ENCODE data around the gene SYNJ1. TPM values are rescaled to one million over a fixed set of nuclear protein-coding genes. Genes with fewer than 3 reads are reported as not detected.

The SYNJ1 gene
- total and polyA plus RNA-seq, 10 of the 15 experiments (the other 5 are each of a cell fraction or from before 2014, with no cell fraction given), result 1.2 to 7.0 (median 3.5) TPM

GRCh38 chr21:32753818-32754585, 26.2 kb upstream of the SYNJ1 start:
- Histone ChIP-seq H3K9ac (ENCODE audit: control insufficient read depth, insufficient read depth, low read length) (no peak overlapping the region), H4K20me1 (ENCODE audit: control insufficient read depth, insufficient read depth) (no peaks in the 10 kb centered on the region; the same call in 1 of the 2 replicates), H3K9me3 (replicated peaks; ENCODE audit: control insufficient read depth, insufficient read depth, low read length) (no peaks in the 10 kb centered on the region), H3K4me2 (ENCODE audit: control insufficient read depth, insufficient read depth) (no peak overlapping the region), H3K4me3 (no peak overlapping the region), H3K27me3 (replicated peaks in 1 of 2; ENCODE audit: control insufficient read depth in 2 of 2, insufficient read depth in 2 of 2, low read length in 1 of 2) (no peaks in the 10 kb centered on the region), H2AFZ (ENCODE audit: control insufficient read depth, low read depth, low read length) (no peak overlapping the region), H3K27ac (ENCODE audit: control insufficient read depth, insufficient read depth) (no peak overlapping the region), H3K4me1 (ENCODE audit: control insufficient read depth, insufficient read depth, low read length) (no peaks in the 10 kb centered on the region), H3K36me3 (ENCODE audit: control insufficient read depth in 2 of 2, insufficient read depth in 2 of 2, low read length in 1 of 2) (peaks cover 0 to 25% of the 10 kb centered on the region in 2 experiments), H3K79me2 (ENCODE audit: control insufficient read depth, insufficient read depth, low read length) (no peaks in the 10 kb centered on the region; the same call in 1 of the 2 replicates)
- TF ChIP-seq NFXL1 (IDR thresholded peaks at IDR 0.05; ENCODE audit: borderline replicate concordance) (no peak), MYB (IDR thresholded peaks at IDR 0.05; ENCODE audit: borderline replicate concordance, low read depth, low read length) (no peak), ASH2L (IDR thresholded peaks at IDR 0.05; ENCODE audit: borderline replicate concordance, low read depth) (no peak), BHLHE40 (IDR thresholded peaks at IDR 0.05; ENCODE audit: borderline replicate concordance in 1 of 2, low read depth in 2 of 2, low read length in 1 of 2) (no peak)
- BruUV-seq (replicated peaks), result no TSS peak
- in situ Hi-C loops (cut with MboI) (no loop called here), intact Hi-C loops (cut with micrococcal nuclease; ENCODE audit: unreplicated experiment) (no loop called here)
- no peak for DNase-seq (ENCODE audit: low read depth, low spot score)
- 98% methylated on average over 6 of the region's 6 CpGs for WGBS (ENCODE audit: insufficient coverage, insufficient replicate concordance, low lambda C conversion rate, missing lambda C conversion rate)
- ChIA-PET POLR2A (no interaction called here), CTCF (interaction anchor here (0.6 to 1.3 kb wide), 3 partner anchors 8 to 27 kb away, joined by 3 to 4 read pairs (median 3); no protein-coding TSS in a partner anchor), SMC1A (ENCODE audit: uncharacterized antibody, unreplicated experiment) (interaction anchor here (0.6 to 2.9 kb wide), 3 partner anchors 23 to 245 kb away, joined by 3 to 8 read pairs (median 3); no protein-coding TSS in a partner anchor), RAD21 (ENCODE audit: unreplicated experiment) (interaction anchor here (1.0 kb wide), 1 partner anchor 17 kb away, joined by 3 read pairs; the partner anchor contains the start of gene PAXBP1)
- no peak for ATAC-seq
- FAIRE-seq, result no peak

- no peak overlapping the region for H3K4me2 ChIP-seq (ENCODE audit: control insufficient read depth, insufficient read depth)
- ChIA-PET RAD21 (ENCODE audit: unreplicated experiment) (no interaction called here), SMC1A (ENCODE audit: uncharacterized antibody, unreplicated experiment) (no interaction called here), CTCF (no interaction called here), POLR2A (no interaction called here)
- no peak overlapping the region for H3K9ac ChIP-seq (ENCODE audit: control insufficient read depth, insufficient read depth, low read length)
- H2AFZ ChIP-seq (ENCODE audit: control insufficient read depth, low read depth, low read length), result no peak overlapping the region
- BruUV-seq (replicated peaks), result no TSS peak
- H3K4me1 ChIP-seq (ENCODE audit: control insufficient read depth, insufficient read depth, low read length), result no peaks in the 10 kb centered on the region
- in situ Hi-C loops (cut with MboI) (no loop called here), intact Hi-C loops (cut with micrococcal nuclease; ENCODE audit: unreplicated experiment) (no loop called here)
- no peak overlapping the region for H3K4me3 ChIP-seq
- FAIRE-seq (no peak), ATAC-seq (no peak), DNase-seq (ENCODE audit: low read depth, low spot score) (no peak)
- H3K27ac ChIP-seq (ENCODE audit: control insufficient read depth, insufficient read depth), result no peak overlapping the region
- no peaks in the 10 kb centered on the region for H4K20me1 ChIP-seq (ENCODE audit: control insufficient read depth, insufficient read depth)
- H3K79me2 ChIP-seq (ENCODE audit: control insufficient read depth, insufficient read depth, low read length), result no peaks in the 10 kb centered on the region
- no peaks in the 10 kb centered on the region for H3K27me3 ChIP-seq (replicated peaks in 1 of 2; ENCODE audit: control insufficient read depth in 2 of 2, insufficient read depth in 2 of 2, low read length in 1 of 2)
- peaks cover 3 to 20% of the 10 kb centered on the region in 2 experiments for H3K36me3 ChIP-seq (ENCODE audit: control insufficient read depth in 2 of 2, insufficient read depth in 2 of 2, low read length in 1 of 2)
- no peaks in the 10 kb centered on the region for H3K9me3 ChIP-seq (replicated peaks; ENCODE audit: control insufficient read depth, insufficient read depth, low read length)
- TF ChIP-seq TARDBP (IDR thresholded peaks at IDR 0.05; ENCODE audit: borderline replicate concordance), result no peak
- no peak for TF ChIP-seq ZNF274 (IDR thresholded peaks at IDR 0.05; ENCODE audit: insufficient read depth, insufficient read length)
- TF ChIP-seq IRF5 (IDR thresholded peaks at IDR 0.05; ENCODE audit: borderline replicate concordance), result no peak
- no peak for TF ChIP-seq CBFB (IDR thresholded peaks at IDR 0.05; ENCODE audit: low read depth)
- no peak for TF ChIP-seq SIN3A (IDR thresholded peaks at IDR 0.05; ENCODE audit: low read depth, low read length)
- TF ChIP-seq MEF2A (IDR thresholded peaks at IDR 0.05; ENCODE audit: insufficient read depth, low read depth, low read length), result no peak
- no peak for TF ChIP-seq POLR2AphosphoS5 (IDR thresholded peaks at IDR 0.05; ENCODE audit: low read length)
- TF ChIP-seq, protein P1, sequence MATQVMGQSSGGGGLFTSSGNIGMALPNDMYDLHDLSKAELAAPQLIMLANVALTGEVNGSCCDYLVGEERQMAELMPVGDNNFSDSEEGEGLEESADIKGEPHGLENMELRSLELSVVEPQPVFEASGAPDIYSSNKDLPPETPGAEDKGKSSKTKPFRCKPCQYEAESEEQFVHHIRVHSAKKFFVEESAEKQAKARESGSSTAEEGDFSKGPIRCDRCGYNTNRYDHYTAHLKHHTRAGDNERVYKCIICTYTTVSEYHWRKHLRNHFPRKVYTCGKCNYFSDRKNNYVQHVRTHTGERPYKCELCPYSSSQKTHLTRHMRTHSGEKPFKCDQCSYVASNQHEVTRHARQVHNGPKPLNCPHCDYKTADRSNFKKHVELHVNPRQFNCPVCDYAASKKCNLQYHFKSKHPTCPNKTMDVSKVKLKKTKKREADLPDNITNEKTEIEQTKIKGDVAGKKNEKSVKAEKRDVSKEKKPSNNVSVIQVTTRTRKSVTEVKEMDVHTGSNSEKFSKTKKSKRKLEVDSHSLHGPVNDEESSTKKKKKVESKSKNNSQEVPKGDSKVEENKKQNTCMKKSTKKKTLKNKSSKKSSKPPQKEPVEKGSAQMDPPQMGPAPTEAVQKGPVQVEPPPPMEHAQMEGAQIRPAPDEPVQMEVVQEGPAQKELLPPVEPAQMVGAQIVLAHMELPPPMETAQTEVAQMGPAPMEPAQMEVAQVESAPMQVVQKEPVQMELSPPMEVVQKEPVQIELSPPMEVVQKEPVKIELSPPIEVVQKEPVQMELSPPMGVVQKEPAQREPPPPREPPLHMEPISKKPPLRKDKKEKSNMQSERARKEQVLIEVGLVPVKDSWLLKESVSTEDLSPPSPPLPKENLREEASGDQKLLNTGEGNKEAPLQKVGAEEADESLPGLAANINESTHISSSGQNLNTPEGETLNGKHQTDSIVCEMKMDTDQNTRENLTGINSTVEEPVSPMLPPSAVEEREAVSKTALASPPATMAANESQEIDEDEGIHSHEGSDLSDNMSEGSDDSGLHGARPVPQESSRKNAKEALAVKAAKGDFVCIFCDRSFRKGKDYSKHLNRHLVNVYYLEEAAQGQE (IDR thresholded peaks at IDR 0.05; ENCODE audit: low read depth, low read length), result no peak
- TF ChIP-seq MXI1 (IDR thresholded peaks at IDR 0.05; ENCODE audit: low read depth, low read length), result no peak
Measured at GRCh38 chr21:32750405-32750804, 22.6 kb upstream of the SYNJ1 start.
